ENCODE results near the gene DENND6B. TPM values are rescaled to one million over a fixed set of nuclear protein-coding genes. Genes with fewer than 3 reads are reported as not detected.
A peak's percentile ranks its signal among the peaks of the same experiment; 100 is the strongest.

The DENND6B gene
- total and polyA plus RNA-seq, 2 of the 13 experiments (the other 11 are each of a cell fraction or from before 2014, with no cell fraction given), result 0.95 to 3.8 TPM

GRCh38 chr22:50305923-50306566 is 20.8 kb downstream of the DENND6B start (continued):
- TF ChIP-seq ZNF234 (CRISPR knock-in tag; conservative IDR thresholded peaks at IDR 0.05) (no peak), HNRNPL (IDR thresholded peaks at IDR 0.05; ENCODE audit: low read depth, low read length) (peak; percentile 96), RXRB (CRISPR knock-in tag; IDR thresholded peaks at IDR 0.05; ENCODE audit: borderline replicate concordance) (0 out of 2 replicates have a peak, but pooled peaks have one; percentile 8), DMAP1 (CRISPR knock-in tag; IDR thresholded peaks at IDR 0.05) (peak; percentile 23; the same call in 1 of the 2 replicates), GLI4 (CRISPR knock-in tag; IDR thresholded peaks at IDR 0.05; ENCODE audit: borderline replicate concordance) (no peak), HIC2 (CRISPR knock-in tag; IDR thresholded peaks at IDR 0.05; ENCODE audit: low read depth) (peak; percentile 71), USF2 (IDR thresholded peaks at IDR 0.05; ENCODE audit: low read depth, low read length) (no peak), USF2 (CRISPR knock-in tag; IDR thresholded peaks at IDR 0.05; ENCODE audit: borderline replicate concordance) (no peak), ZNF644 (CRISPR knock-in tag; IDR thresholded peaks at IDR 0.05; ENCODE audit: low read depth) (no peak), ZNF7 (CRISPR knock-in tag; IDR thresholded peaks at IDR 0.05) (no peak), ZNF883 (CRISPR knock-in tag; IDR thresholded peaks at IDR 0.05; ENCODE audit: not compliant biosample characterization) (no peak), IRF2 (CRISPR knock-in tag; IDR thresholded peaks at IDR 0.05) (no peak), ZBED4 (CRISPR knock-in tag; IDR thresholded peaks at IDR 0.05; ENCODE audit: borderline replicate concordance) (no peak), TBL1XR1 (IDR thresholded peaks at IDR 0.05; ENCODE audit: borderline replicate concordance, low read length, partially characterized antibody) (no peak), REST (IDR thresholded peaks at IDR 0.05; ENCODE audit: borderline replicate concordance in 1 of 2, low read depth in 1 of 2, low read length in 2 of 2) (no peak)

All from HepG2 (cell line).